HEK293 (cell line): ENCODE measurements around the gene AGAP1.

ENCODE experiments used
- CTCF ChIA-PET: fragments of 350-600 bp; formaldehyde crosslinking; extraction: SDS; loops from one replicate; lab custom pipeline; 2021; ENCODE audit warnings: antibody characterized with exemption; lab: Yijun Ruan, JAX
- POLR2A ChIA-PET: fragments of 300-600 bp; formaldehyde crosslinking; extraction: SDS; loops from one replicate; lab custom pipeline; 2020; ENCODE audit warnings: antibody characterized with exemption, inconsistent platforms; lab: Yijun Ruan, JAX
- H3K27ac ChIP-seq: fragments of 200-500 bp; sonication (Bioruptor generic); 2 replicates; pipeline ENCODE4 v1.5.1; 2014; ENCODE audit warnings: low read depth, low read length, control low read depth, inconsistent platforms; ENCODE audit errors: extremely low read depth
- H3K36me3 ChIP-seq, 2 experiments: fragments of 200-500 bp in 1 of 2; sonication (Bioruptor generic) in 1 of 2; 1 replicate in 1 of 2; 2 replicates in 1 of 2; pipeline ENCODE4 v1.5.1; 2014 to 2017; ENCODE audit warnings: inconsistent platforms in 2 of 2, low read length in 2 of 2; ENCODE audit not compliant: control insufficient read depth in 2 of 2, insufficient read depth in 1 of 2
- H3K4me1 ChIP-seq: fragments of 200-500 bp; sonication (Bioruptor generic); 2 replicates; pipeline ENCODE4 v1.5.1; 2014; ENCODE audit warnings: mild to moderate bottlenecking, low read length, inconsistent platforms; ENCODE audit not compliant: control insufficient read depth, insufficient read depth
- H3K4me3 ChIP-seq: 2 replicates; pipeline ENCODE4 v1.5.1; 2011; ENCODE audit warnings: low read depth, mild to moderate bottlenecking, control low read depth, low read length, moderate library complexity
- H3K9me3 ChIP-seq: fragments of 200-500 bp; sonication (Bioruptor generic); 2 replicates; pipeline ENCODE4 v1.5.1; 2014; ENCODE audit warnings: low read depth, low read length, inconsistent platforms; ENCODE audit not compliant: control insufficient read depth, insufficient read depth
- KLF10 ChIP-seq: fragments of 450-650 bp; IDR thresholded peaks from 2 replicates; pipeline ENCODE4 v1.5.1; 2018; ENCODE audit warnings: missing biosample characterization, mild to moderate bottlenecking, missing genetic modification characterization
- KLF16 ChIP-seq: fragments of 450-650 bp; formaldehyde crosslinking; IDR thresholded peaks from 2 replicates; pipeline ENCODE4 v1.5.1; 2017; ENCODE audit warnings: missing biosample characterization, missing genetic modification characterization
- KLF7 ChIP-seq: fragments of 450-650 bp; formaldehyde crosslinking; IDR thresholded peaks from 2 replicates; pipeline ENCODE4 v1.5.1; 2016; ENCODE audit warnings: missing biosample characterization, missing genetic modification characterization, borderline replicate concordance
- KLF8 ChIP-seq: fragments of 450-650 bp; formaldehyde crosslinking; IDR thresholded peaks from 2 replicates; pipeline ENCODE4 v1.5.1; 2016; ENCODE audit warnings: missing biosample characterization, missing genetic modification characterization
- MEIS1 ChIP-seq: sonication (generic); formaldehyde crosslinking; IDR thresholded peaks from 2 replicates; pipeline ENCODE4 v1.8.1; 2022; ENCODE audit warnings: missing genetic modification reagents, mild to moderate bottlenecking, borderline replicate concordance
- REPIN1 ChIP-seq: fragments of 450-650 bp; formaldehyde crosslinking; IDR thresholded peaks from 2 replicates; pipeline ENCODE4 v1.5.1; 2017; ENCODE audit warnings: missing biosample characterization, missing genetic modification characterization, low read depth
- SP3 ChIP-seq: fragments of 450-650 bp; formaldehyde crosslinking; IDR thresholded peaks from 2 replicates; pipeline ENCODE4 v1.5.1; 2016; ENCODE audit warnings: missing biosample characterization, missing genetic modification characterization
- SP7 ChIP-seq: fragments of 450-650 bp; formaldehyde crosslinking; IDR thresholded peaks from 2 replicates; pipeline ENCODE4 v1.5.1; 2016; ENCODE audit warnings: missing biosample characterization, missing genetic modification characterization
- ZBTB21 ChIP-seq: fragments of 450-650 bp; formaldehyde crosslinking; IDR thresholded peaks from 2 replicates; pipeline ENCODE4 v1.5.1; 2017; ENCODE audit warnings: missing biosample characterization, missing genetic modification characterization
- ZBTB48 ChIP-seq: fragments of 450-650 bp; formaldehyde crosslinking; IDR thresholded peaks from 2 replicates; pipeline ENCODE4 v1.5.1; 2016; ENCODE audit warnings: missing biosample characterization, missing genetic modification characterization
- ZIC2 ChIP-seq: fragments of 450-650 bp; formaldehyde crosslinking; IDR thresholded peaks from 2 replicates; pipeline ENCODE4 v1.5.1; 2016; ENCODE audit warnings: missing biosample characterization, missing genetic modification characterization
- ZNF2 ChIP-seq: fragments of 450-650 bp; formaldehyde crosslinking; IDR thresholded peaks from 2 replicates; pipeline ENCODE4 v1.5.1; 2016; ENCODE audit warnings: missing biosample characterization, missing genetic modification characterization
- ZNF202 ChIP-seq: fragments of 450-650 bp; formaldehyde crosslinking; IDR thresholded peaks from 2 replicates; pipeline ENCODE4 v1.5.1; 2016; ENCODE audit warnings: missing biosample characterization, missing genetic modification characterization, borderline replicate concordance
- ZNF239 ChIP-seq: fragments of 450-650 bp; formaldehyde crosslinking; IDR thresholded peaks from 2 replicates; pipeline ENCODE4 v1.5.1; 2016; ENCODE audit warnings: missing biosample characterization, missing genetic modification characterization
- ZNF280C ChIP-seq: fragments of 450-650 bp; formaldehyde crosslinking; IDR thresholded peaks from 2 replicates; pipeline ENCODE4 v1.5.1; 2016; ENCODE audit warnings: missing biosample characterization, missing genetic modification characterization
- ZNF324 ChIP-seq: fragments of 450-650 bp; formaldehyde crosslinking; IDR thresholded peaks from 2 replicates; pipeline ENCODE4 v1.5.1; 2016; ENCODE audit warnings: missing biosample characterization, missing genetic modification characterization
- ZNF37A ChIP-seq: fragments of 450-650 bp; IDR thresholded peaks from 2 replicates; pipeline ENCODE4 v1.5.1; 2018; ENCODE audit warnings: missing biosample characterization, missing genetic modification characterization
- ZNF580 ChIP-seq: fragments of 450-650 bp; formaldehyde crosslinking; IDR thresholded peaks from 2 replicates; pipeline ENCODE4 v1.5.1; 2016; ENCODE audit warnings: missing biosample characterization, missing genetic modification characterization
- ZNF610 ChIP-seq: fragments of 450-650 bp; formaldehyde crosslinking; IDR thresholded peaks from 2 replicates; pipeline ENCODE4 v1.5.1; 2016; ENCODE audit warnings: missing biosample characterization, missing genetic modification characterization, borderline replicate concordance
- ZNF624 ChIP-seq: fragments of 450-650 bp; formaldehyde crosslinking; IDR thresholded peaks from 2 replicates; pipeline ENCODE4 v1.5.1; 2017; ENCODE audit warnings: missing biosample characterization, missing genetic modification characterization
- ZNF654 ChIP-seq: fragments of 450-650 bp; formaldehyde crosslinking; IDR thresholded peaks from 2 replicates; pipeline ENCODE4 v1.5.1; 2016; ENCODE audit warnings: low read depth, missing biosample characterization, missing genetic modification characterization
- ZNF777 ChIP-seq: fragments of 450-650 bp; formaldehyde crosslinking; IDR thresholded peaks from 2 replicates; pipeline ENCODE4 v1.5.1; 2017; ENCODE audit warnings: missing biosample characterization, missing genetic modification characterization, borderline replicate concordance
- ZXDB ChIP-seq: fragments of 450-650 bp; formaldehyde crosslinking; IDR thresholded peaks from 2 replicates; pipeline ENCODE4 v1.5.1; 2016; ENCODE audit warnings: missing biosample characterization, missing genetic modification characterization
- TF ChIP-seq, protein P1 (sequence below): fragments of 450-650 bp; IDR thresholded peaks from 2 replicates; pipeline ENCODE4 v1.5.1; 2018; ENCODE audit warnings: missing biosample characterization, missing genetic modification characterization
- TF ChIP-seq, protein P2 (sequence below): fragments of 450-650 bp; formaldehyde crosslinking; conservative IDR thresholded peaks from 2 replicates; pipeline ENCODE4 v1.5.1; 2016; ENCODE audit warnings: low read depth, missing biosample characterization, missing genetic modification characterization

Gene AGAP1

DNA sequence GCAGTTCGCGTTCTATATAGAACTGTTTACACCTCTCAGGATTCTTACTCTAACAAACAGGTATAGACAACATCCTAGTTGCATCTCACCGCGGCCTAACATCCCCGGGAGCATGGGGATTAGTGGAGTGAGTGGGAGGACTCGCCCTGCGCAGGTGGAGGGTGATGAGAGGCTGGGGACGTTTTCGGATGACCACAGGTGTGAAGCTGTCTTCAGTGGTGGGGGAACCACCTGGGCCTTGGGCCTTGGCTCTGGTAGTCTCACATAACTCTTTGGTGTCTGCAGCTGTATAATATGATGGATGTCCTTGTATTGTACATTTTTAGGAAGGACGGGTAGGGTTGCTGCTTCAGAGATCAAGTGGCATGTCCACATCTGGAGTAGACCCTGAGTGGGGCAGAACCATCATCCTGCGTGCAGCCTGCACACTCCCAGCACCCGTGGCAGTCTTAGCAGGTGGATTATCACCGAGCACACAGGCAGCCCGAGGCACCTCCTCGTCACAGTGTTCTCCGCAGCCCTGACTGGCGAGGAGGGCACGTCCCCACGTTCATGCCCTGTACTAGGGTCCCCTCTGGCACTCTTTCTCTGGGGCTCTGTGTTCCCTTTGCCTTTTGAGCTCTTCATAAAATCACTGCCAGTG lies 56.0 kb downstream of the AGAP1 start:
- ChIA-PET POLR2A (no interaction called here), CTCF (interaction anchor here (0.6 to 1.2 kb wide), 4 partner anchors 8 to 132 kb away, joined by 3 to 6 read pairs (median 3); no protein-coding TSS in a partner anchor)
- no peaks in the 10 kb centered on the region for H3K36me3 ChIP-seq
- H3K4me3 ChIP-seq: no peak overlapping the region
- no peaks in the 10 kb centered on the region for H3K9me3 ChIP-seq
- TF ChIP-seq ZIC2: no peak
- no peak for TF ChIP-seq ZNF239
- no peak for TF ChIP-seq ZNF37A
- TF ChIP-seq KLF7 (tag by site-specific recombination): no peak
- TF ChIP-seq ZBTB21 (tag by site-specific recombination): no peak
- TF ChIP-seq ZNF654 (tag by site-specific recombination): no peak
- no peak for TF ChIP-seq MEIS1
- no peak for TF ChIP-seq ZNF202 (tag by site-specific recombination)
- TF ChIP-seq, all 188 proteins: peak for 0
- H3K4me1 ChIP-seq: peaks cover 9% of the 10 kb centered on the region
- no peak overlapping the region for H3K27ac ChIP-seq

DNA sequence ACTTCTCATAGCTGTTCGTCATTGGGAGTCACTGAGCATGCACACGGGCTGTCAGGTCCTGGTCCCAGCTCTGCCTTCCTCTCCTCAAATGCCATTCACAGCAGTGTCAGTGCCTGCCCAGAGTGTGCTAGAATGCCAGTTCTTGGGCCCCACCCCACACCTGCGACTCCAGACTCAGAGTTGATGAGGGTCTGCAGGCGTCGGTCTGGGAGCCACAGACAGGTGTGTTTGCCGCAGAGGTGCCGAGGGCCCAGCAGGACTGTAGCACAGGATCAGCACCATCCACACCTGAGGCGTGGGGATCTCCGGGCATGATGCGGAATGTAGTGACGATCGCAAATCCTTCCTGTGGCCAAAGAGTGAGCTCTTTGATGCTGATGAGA lies 56.5 kb downstream of the AGAP1 start:
- ChIA-PET POLR2A (no interaction called here), CTCF (interaction anchor here (0.7 to 1.2 kb wide), 3 partner anchors 8 to 31 kb away, joined by 3 to 6 read pairs (median 3); no protein-coding TSS in a partner anchor)
- TF ChIP-seq MEIS1 (no peak), ZXDB (tag by site-specific recombination) (no peak), ZNF324 (no peak), KLF16 (tag by site-specific recombination) (no peak), KLF10 (tag by site-specific recombination) (no peak), SP7 (tag by site-specific recombination) (no peak), ZNF280C (tag by site-specific recombination) (no peak), REPIN1 (tag by site-specific recombination) (no peak), ZNF610 (tag by site-specific recombination) (no peak), ZNF2 (tag by site-specific recombination) (no peak), SP3 (no peak)

GRCh38 chr2:235550946-235551345 lies 57.1 kb downstream of the AGAP1 start:
- H3K4me3 ChIP-seq: no peak overlapping the region
- H3K9me3 ChIP-seq: no peaks in the 10 kb centered on the region
- no peaks in the 10 kb centered on the region for H3K36me3 ChIP-seq
- H3K27ac ChIP-seq: no peak overlapping the region
- ChIA-PET CTCF (interaction anchor here (0.7 to 1.6 kb wide), 10 partner anchors 9 to 54 kb away, joined by 3 to 8 read pairs (median 4); no protein-coding TSS in a partner anchor), POLR2A (no interaction called here)
- H3K4me1 ChIP-seq: peaks cover 9% of the 10 kb centered on the region
- TF ChIP-seq ZNF580 (no peak), ZNF624 (no peak), KLF8 (tag by site-specific recombination) (no peak), ZNF777 (no peak), ZBTB48 (tag by site-specific recombination) (no peak)
- TF ChIP-seq, protein P1, sequence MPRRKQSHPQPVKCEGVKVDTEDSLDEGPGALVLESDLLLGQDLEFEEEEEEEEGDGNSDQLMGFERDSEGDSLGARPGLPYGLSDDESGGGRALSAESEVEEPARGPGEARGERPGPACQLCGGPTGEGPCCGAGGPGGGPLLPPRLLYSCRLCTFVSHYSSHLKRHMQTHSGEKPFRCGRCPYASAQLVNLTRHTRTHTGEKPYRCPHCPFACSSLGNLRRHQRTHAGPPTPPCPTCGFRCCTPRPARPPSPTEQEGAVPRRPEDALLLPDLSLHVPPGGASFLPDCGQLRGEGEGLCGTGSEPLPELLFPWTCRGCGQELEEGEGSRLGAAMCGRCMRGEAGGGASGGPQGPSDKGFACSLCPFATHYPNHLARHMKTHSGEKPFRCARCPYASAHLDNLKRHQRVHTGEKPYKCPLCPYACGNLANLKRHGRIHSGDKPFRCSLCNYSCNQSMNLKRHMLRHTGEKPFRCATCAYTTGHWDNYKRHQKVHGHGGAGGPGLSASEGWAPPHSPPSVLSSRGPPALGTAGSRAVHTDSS: no peak
- TF ChIP-seq, protein P2, sequence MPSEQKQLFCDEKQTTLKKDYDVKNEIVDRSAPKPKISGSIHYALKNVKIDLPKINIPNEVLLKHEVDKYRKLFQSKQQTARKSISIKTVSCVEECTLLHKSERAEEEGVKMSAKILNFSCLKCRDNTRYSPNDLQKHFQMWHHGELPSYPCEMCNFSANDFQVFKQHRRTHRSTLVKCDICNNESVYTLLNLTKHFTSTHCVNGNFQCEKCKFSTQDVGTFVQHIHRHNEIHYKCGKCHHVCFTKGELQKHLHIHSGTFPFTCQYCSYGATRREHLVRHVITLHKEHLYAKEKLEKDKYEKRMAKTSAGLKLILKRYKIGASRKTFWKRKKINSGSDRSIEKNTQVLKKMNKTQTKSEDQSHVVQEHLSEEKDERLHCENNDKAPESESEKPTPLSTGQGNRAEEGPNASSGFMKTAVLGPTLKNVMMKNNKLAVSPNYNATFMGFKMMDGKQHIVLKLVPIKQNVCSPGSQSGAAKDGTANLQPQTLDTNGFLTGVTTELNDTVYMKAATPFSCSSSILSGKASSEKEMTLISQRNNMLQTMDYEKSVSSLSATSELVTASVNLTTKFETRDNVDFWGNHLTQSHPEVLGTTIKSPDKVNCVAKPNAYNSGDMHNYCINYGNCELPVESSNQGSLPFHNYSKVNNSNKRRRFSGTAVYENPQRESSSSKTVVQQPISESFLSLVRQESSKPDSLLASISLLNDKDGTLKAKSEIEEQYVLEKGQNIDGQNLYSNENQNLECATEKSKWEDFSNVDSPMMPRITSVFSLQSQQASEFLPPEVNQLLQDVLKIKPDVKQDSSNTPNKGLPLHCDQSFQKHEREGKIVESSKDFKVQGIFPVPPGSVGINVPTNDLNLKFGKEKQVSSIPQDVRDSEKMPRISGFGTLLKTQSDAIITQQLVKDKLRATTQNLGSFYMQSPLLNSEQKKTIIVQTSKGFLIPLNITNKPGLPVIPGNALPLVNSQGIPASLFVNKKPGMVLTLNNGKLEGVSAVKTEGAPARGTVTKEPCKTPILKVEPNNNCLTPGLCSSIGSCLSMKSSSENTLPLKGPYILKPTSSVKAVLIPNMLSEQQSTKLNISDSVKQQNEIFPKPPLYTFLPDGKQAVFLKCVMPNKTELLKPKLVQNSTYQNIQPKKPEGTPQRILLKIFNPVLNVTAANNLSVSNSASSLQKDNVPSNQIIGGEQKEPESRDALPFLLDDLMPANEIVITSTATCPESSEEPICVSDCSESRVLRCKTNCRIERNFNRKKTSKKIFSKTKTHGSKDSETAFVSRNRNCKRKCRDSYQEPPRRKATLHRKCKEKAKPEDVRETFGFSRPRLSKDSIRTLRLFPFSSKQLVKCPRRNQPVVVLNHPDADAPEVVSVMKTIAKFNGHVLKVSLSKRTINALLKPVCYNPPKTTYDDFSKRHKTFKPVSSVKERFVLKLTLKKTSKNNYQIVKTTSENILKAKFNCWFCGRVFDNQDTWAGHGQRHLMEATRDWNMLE (tag by site-specific recombination): no peak

More for the DNA sequence above, 56.5 kb downstream of the AGAP1 start:
- Histone ChIP-seq H3K36me3 (no peaks in the 10 kb centered on the region), H3K27ac (no peak overlapping the region), H3K9me3 (no peaks in the 10 kb centered on the region), H3K4me1 (peaks cover 9% of the 10 kb centered on the region), H3K4me3 (no peak overlapping the region)
